CD1c-positive myeloid dendritic cell (primary cell): ENCODE results near the gene DUSP6.
"Not testable (repeated sequence)": the region's sequence is repeated elsewhere in the genome, so short reads cannot be mapped to it uniquely, and the experiment has no call there.

ENCODE experiments used
- DNase-seq: peaks from one replicate; pipeline ENCODE4 v3.0.0-alpha.2; 2016; ENCODE audit errors: extremely low spot score

The DUSP6 gene

DNA sequence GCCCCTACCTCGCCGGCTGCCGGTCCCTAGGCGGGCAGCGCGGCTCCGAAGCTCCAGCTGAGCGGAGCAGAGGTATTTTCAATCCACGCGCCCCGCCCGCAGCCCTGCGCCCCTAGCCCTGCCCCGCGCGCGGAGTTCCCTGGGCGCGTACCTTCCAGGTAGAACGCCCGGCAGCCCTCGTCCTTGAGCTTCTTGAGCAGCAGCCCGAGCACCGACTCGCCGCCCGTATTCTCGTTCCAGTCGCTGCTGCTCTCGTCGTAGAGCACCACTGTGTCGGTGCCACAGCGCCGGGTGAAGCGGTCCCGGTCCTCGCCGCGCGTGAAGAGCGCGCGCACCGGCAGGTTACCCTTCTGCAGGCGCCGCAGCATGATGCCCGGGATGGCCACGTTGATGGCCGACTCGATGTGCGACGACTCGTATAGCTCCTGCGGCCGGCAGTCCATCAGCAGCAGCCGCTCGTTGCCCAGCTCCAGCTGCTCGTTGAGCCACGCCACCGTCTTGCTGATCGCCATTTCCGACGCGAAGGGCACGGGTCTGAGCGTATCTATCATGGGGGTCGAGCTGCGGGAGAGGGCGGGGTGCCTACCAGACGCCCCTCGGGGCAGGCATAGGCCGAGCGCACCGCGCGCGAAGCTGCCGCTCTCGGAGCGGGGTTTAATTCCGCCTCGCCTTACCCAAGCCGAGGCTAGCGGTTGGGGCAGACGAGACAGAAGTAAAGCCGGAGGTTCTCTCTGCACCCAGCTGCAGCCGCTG lies 636 bp downstream of the DUSP6 start:
- peak; percentile 37 for DNase-seq

DNA sequence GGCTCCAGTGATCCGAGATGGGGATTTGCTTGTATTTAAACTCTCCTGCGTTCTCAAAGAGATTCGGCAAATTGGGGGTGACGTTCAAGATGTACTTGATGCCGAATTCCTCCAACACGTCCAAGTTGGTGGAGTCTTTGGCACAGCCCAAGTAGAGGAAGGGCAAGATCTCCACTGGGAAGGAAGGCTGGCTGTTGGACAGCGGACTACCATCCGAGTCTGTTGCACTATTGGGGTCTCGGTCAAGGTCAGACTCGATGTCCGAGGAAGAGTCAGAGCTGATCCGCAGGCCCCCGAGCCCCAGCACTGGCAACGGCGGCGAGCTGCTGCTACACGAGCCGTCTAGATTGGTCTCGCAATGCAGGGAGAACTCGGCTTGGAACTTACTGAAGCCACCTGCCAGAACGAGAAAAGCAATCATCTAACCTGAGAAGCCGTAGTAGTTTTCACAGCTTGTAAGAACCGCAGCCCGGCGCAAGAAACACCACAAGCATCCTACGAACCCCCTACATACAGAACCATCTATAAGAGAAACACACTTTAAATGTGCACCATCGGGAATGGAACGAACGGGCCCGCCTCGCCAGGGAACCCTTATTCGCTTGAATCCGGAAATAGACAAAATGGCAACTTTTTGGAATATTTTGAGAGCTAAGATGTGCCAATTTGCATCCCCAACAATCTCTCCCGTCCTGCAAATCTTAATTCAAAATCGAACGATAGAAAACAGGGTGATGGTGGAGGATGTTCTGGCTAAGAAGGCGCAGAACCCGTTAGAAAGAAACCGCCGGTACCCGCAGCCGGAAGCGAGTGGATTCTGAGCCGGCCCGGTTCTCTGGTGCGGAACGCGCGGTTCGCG lies 1.4 kb downstream of the DUSP6 start:
- peak; percentile 28 for DNase-seq

DNA sequence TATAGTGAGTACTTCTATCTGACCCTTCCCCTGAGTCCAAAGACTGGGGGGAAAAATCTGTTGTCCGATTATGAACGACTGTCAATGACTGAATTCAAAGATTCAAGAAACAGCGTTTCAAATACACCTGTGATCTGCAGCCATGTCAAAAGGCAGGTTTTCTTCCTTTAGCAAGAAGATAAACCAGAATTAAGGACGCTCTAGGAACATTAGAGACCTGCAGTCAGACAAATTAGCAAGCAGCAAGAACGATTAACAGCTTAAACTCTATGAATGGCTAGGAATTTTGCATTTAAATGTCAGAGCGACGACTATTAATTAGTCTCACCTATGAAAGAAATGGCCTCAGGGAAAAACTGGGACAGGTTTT lies 2.1 kb downstream of the DUSP6 start:
- no peak for DNase-seq

DNA sequence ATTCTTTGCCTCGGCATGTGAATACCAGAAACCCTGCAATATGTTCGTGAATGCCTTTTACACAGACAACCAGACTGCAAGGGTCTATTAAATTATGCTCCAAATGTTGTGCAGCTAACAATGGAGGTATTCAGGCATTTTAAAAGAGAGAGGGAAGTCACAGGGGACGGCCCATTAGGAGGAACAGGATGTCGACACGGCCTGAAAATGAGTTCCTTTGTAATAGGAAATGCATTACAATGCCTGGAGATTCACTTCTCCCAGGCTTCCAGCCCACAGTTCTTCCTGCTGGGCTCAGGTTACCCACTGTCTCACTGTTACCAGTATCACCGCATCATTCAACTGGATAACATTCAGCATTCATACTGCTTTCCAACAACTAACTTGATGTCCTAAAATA lies 2.5 kb downstream of the DUSP6 start:
- DNase-seq: peak; percentile 79

DNA sequence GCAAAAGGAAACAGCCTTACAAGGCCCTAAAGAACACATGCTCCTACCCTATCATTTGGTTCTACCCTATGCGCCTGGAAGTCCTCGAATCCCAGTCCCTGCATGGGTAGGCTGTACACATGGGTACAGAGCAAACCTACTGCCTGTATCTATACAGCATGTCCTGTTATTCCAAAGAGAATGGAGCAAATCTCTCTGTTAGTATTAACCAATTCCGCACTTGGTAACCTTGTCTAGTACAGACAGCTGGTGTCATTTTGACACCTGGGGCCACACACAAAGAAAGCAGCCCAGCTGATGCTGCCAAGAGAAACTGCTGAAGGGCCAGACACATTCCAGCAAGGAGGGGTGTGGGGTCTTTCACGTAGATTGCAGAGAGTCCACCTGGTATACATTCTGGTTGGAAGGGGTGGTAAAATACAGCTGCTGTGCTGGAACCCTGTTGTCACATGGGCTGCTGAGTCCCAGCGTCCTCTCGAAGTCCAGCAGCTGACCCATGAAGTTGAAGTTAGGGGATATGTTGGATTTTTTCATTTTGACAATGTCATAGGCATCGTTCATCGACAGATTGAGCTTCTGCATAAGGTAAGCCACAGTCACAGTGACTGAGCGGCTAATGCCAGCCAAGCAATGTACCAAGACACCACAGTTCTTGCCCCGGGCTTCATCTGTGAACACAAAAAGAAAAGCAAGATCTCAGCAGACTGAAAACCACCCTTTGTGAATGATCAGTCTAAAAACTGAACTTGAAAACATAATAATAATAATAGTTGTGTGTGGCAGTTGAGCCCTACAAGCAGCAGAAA lies 3.2 kb downstream of the DUSP6 start:
- DNase-seq: peak; percentile 13

DNA sequence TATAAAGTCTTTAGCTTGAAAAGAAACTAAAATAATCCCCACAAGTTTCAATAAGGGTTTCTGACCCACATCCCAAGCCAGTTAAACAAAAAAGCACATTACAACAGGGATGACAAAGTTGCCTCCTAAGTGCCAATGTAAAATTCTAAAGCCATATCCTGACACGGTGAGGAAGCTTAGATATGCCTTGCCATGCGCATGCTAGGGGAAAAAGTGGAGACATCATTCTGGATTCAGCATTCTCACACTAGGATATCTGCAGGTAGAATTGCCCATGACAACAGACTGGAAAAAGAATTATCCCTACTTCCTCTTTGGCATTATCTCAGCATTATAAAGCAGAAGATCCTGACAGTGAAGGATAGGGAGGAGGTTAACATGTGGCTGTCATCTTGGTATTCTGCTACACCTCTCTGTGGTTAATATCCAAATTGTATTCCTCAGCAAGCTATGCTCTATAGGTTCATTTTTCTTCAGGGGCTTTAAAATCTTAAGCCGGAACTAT lies 4.9 kb downstream of the DUSP6 start:
- DNase-seq: peak; percentile 40

DNA sequence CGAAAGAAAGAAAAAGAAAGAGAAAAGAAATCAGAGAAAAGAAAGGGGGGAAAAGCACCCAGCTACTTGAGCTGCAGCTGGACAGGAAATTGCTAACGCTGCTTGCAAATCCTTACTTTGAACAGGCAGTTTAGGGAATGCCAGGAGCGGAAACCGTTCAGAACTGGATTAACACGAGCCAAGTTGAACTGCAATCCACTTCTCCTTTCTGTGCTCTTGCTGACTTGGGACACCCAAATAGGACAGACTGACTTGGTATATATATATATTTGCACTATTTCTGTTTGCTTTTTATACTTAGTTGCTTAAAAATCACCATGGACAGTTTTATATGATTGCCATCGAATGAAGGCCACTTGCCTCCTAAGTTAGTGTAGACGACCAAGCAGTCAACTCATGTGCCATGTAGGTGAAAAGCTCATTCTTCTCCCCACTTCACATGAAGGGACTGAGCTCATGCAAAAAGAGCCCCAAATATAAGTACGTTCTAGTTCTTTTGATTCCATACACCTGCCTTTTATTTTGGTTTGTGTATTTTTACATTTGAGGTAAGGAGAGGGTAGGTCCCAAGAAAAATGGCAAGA lies 5.5 kb downstream of the DUSP6 start:
- DNase-seq: peak; percentile 68

DNA sequence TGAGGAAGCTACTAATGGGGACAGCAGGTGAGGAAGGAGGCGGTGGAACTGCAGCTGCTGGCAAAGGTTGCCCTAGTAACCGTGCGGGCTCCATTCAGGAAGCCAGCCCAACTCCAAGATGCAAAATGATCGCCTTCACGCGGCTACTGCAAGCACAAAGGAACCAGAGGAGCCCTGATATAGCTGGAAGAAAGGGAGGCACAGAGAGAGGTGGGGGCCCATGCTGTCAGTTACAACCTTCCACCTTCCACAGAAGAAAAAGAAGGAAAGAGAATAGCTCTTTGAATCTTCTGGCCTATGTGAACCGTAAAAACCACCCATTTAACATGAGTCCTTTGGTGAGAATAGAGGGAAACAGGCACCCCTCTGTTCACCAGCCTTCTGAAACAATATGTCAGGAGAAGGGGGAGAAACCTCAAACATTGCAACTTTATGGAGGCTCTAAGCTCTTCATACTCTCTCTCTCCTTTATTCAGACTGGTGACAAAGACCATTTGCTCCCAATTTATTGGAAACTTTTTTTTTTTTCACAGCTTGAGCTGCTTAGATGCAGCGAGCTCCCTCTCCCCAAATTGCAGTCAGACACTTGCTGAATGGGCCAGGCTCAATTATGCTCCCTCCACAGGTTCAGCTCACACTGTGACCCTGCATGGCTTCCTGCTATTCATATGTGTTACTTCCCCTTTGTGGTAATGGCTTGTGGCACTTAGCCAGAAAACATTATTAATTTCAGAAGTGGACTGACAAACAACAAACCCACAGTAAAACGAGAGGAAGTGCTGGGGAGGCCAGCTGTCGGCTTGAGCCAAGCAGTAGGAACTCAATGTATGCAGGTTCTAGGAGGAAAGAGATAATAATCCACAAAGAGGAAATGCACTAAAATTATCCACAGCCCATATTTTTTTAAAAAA lies 6.2 kb downstream of the DUSP6 start:
- DNase-seq: peak; percentile 97

DNA sequence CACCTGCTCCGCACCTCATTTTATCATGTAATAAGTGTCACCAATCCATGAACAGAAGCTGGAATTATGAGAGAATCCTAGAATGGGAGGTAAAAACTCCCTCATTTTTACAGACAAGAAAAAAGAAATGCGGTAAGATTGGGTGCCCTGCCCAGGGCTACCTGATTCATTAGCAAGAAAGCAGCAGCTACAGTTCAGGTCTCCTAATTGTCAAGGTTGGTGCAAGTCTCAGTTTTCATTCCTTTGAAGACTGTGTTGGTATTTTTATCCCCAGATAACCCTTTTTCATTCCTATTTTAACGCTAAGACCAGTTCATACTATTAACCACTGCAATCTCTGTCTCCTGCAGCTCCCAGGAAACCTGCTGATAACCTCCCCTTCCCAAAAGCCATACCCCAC lies 6.9 kb downstream of the DUSP6 start:
- DNase-seq: no peak

DNA sequence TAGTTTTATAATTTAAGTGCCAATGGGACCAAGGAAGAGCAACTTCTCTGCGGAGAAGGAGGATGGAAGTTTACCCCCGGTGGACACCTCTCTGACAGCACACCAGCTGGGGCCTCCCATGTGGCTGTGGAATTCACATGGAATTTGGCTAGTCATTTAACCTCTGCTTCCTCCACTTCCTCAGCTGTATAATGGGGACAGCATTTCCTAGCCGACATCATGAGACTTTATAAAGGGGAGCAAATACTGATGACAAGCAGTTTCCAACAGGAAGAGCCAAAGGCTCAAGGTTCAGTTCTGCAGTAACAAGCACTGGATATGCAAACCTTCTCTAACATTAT lies 7.5 kb downstream of the DUSP6 start:
- DNase-seq: no peak

DNA sequence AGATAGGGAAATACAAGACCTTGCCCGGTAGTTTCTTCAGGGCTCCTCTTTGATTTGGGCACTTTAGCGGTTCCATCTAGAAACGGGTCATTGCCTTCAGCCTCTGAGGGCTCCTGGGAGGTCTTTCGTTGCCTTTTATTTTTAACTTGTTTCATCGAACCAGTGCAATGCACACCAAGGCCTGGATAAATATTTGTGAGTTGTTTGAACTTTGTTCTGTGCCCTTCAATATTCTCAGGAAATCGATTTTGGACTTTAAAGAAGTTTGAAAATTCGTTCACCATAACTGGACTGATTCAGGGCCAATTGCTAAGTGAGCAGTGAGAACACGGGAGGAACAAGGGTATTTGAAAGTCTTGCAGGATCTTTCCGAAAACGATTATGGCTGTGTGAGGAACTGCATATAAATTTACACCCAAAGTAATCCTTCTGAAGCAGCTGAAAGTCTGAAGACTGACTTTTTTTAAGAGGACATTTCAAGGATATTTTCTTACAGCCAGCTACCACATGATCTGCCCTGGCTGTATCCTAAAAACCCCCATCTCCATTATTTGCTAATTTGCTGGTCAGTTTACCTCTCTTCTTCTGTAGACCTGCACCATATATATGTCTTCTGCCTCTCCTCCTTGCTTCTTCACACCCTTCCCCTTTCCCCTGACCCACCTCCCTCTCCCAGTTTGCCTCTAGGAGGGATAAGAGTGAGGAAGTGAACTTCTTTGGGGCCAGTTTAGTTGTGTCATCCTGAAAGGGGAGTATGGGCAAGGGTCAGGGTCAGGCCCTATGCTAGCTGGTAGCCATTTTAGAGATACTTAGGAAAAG lies 8.0 kb downstream of the DUSP6 start:
- DNase-seq: peak; percentile 16

DNA sequence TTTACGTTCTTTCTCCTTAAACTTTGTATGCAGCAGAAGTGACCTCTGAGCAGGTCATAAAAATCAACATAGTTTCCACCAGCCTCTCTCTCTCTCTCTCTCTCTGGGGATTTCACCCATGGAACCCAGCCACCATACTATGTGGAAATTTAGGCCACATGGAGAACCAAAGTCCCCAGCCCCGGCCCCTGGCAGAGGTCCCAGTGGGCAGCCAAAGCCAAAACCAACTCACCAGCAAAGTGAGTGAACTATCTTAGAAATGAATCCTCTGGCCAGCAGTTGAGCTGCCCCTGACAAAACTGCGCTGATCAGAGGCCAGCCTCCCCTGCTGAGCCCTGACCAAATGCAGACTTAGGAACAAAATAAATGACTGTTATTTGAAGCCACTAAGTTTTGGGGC lies 9.2 kb downstream of the DUSP6 start:
- DNase-seq: no peak

DNA sequence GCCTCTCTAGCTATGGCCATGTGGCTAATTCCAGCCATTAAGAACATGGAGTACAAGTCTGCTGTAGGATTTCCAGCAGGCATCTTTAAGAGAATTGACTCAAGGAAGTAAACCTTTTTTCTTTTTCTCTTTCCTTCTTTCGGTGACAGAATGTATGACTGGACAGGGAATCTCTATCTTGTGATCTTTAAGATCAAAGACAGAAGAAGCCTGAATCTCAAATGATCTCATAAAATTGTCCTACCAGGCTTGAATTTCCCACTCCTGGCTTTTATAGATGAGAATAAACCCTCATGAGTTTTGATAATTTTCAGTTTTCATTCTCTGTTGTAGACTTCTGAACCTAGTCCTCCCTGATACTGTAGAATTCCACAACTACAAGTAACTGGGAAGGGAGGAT lies 11.4 kb downstream of the DUSP6 start:
- DNase-seq: no peak

DNA sequence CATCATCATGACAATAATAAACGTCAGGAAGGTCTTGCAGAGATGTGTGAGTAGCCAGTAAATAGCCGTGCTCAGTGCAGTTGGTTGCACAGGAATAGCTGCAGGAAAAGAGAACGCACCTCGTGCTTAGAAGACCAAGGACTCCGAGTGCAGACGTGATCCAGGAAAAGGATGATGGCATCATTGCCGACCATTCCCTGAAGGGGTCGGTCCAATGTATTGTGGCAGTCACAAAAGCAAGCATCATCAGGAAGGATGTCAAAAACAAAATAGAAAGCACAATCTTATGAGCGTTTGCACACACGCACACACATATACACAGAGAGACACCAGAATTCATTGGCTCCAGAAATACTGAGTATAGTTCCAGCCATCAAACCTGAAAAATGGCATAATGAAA lies 12.8 kb downstream of the DUSP6 start:
- DNase-seq: no peak

DNA sequence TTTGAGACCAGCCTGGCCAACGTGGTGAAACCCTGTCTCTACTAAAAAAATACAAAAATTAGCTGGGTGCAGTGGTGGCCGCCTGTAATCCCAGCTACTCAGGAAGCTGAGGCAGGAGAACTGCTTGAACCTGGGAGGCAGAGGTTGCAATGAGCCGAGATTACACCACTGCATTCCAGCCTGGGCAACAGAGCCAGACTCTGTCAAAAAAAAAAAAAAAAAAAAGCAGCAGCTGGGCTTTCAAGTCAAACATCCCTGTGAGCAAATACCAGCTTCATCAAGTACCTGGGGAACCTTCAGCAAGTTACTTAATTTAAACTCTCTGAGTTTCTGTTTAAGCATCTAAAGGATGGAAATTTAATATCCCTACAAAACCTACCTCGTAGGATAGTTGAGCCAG lies 15.2 kb downstream of the DUSP6 start:
- DNase-seq: not testable (repeated sequence)

DNA sequence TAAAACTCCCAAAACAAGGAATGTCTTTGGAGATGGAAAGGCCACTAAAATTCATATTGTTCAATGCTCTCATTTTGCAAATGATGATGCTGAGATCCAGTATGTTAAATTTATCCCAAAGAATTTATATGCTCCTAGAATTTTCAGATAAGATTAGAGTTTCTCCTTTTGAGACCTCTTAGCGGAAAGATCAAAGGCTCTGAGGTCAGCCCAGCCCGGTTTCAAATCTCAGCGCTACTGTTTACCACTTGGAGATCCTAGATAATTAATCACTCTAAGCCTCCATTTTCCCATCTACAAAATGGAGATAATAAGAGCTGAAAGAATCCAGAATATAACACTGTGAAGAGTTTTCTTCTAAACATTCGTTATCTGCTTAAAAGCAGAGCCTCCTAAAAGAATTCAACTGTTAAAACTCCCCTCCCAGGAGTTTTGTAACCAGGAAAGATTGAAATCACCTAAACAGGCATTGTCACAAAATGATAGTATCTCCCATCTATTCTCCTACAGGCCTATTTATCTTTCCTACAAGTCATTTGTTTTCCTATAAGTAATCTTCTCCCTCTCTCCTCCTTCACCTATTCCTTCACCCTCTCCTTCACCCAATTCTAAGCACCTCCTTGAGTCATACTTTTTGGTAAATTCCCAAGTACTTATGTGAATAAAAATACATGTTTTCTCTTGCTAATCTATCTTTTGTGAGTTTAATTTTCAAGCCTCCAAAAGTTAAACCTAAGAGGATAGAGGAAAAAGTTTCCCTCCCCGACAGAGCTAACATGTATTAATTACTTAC lies 16.7 kb downstream of the DUSP6 start:
- DNase-seq: no peak

DNA sequence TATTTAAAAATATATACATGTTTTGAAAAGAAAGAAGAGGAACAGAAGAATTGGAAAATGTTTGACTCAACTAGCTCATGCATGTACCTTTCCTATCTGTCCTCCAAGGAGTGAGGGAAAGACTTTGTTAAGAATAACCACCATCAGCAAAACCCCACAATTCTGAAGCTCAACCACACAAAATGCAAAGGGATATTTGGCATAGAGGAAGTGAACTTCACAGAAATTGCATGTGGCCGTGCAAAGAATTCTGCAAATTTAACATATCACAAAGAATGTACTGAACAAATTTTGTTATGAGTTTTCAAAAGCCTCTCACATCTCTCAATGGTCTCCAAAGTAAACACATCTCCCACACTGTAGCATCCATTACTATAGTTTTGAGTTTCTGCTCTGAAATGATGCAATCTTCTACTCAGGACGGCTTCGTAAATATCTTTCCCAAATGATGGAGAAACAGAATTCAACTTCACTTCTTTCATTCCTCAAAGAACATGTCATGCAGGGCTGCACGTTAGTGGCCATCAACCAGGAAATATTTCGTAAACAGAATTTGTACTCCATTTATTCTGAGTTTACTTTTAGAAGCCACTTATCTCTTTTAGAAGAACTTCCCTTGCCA lies 17.6 kb downstream of the DUSP6 start:
- DNase-seq: peak; percentile 23

DNA sequence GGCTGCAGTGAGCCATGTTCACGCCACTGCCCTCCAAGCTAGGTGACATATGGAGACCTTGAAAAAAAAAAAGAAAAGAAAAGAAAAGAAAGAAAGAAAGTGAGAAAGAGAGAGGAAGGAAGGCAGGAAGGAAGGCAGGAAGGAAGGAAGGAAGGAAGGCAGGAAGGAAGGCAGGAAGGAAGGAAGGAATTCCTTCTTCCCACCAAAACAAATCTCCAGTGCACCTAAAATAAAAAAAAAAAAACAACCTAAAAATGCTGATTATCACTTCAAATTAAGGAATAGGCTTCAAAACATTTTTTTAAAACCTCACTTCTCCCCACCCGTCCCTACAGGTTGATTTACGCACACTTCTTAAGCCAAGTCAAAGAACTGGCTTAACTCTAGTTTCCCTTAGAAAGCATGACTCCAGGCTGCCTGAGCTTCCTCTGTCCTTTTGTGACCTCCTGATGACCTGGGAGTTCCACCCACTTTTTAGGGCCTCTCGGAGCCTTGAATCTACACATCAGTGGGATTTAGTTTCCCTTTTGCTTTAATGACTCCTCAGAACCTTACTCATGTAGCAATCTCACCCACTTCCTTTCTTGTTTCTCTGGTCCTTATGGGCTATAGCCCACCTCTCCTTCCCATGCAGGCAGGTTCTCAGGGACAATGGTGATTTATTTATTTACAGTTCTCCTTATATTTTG lies 18.6 kb downstream of the DUSP6 start:
- peak; percentile 94 for DNase-seq
